Endothelial cell (in vitro differentiated cells): ENCODE data around the gene CASP9. TPM values are rescaled to one million over a fixed set of nuclear protein-coding genes. Genes with fewer than 3 reads are reported as not detected.

Experiments
- DNase-seq: peaks from one replicate; pipeline ENCODE4 v3.0.0; 2021; ENCODE audit warnings: low spot score
- H3K27ac Mint-ChIP-seq: one replicate; pipeline ENCODE4 v1.8.0; 2021; ENCODE audit warnings: mixed read lengths, inconsistent platforms; ENCODE audit not compliant: unreplicated experiment
- H3K27me3 Mint-ChIP-seq: one replicate; pipeline ENCODE4 v1.8.0; 2021; ENCODE audit warnings: mild to moderate bottlenecking, moderate library complexity, mixed read lengths, inconsistent platforms; ENCODE audit not compliant: unreplicated experiment
- H3K36me3 Mint-ChIP-seq: one replicate; pipeline ENCODE4 v1.8.0; 2021; ENCODE audit warnings: mild to moderate bottlenecking, low read depth, mixed read lengths, inconsistent platforms; ENCODE audit not compliant: unreplicated experiment
- H3K4me1 Mint-ChIP-seq: one replicate; pipeline ENCODE4 v1.8.0; 2021; ENCODE audit warnings: mild to moderate bottlenecking, mixed read lengths, inconsistent platforms; ENCODE audit not compliant: unreplicated experiment
- H3K4me3 Mint-ChIP-seq: one replicate; pipeline ENCODE4 v1.8.0; 2021; ENCODE audit warnings: mild to moderate bottlenecking, mixed read lengths, inconsistent platforms; ENCODE audit not compliant: unreplicated experiment
- H3K9me3 Mint-ChIP-seq: one replicate; pipeline ENCODE4 v1.8.0; 2021; ENCODE audit warnings: mixed read lengths, inconsistent platforms; ENCODE audit not compliant: unreplicated experiment
- total RNA-seq: library from RNA; stranded (reverse); fragmentation: NEBNext Ultra II Directional; extraction: Animal tissue kit (Norgen Biotek cat#: 25700); gene quantifications from one replicate; pipeline ENCODE4 v1.2.1, GENCODE V29; 2021; ENCODE audit not compliant: unreplicated experiment
- TF ChIP-seq, protein P1 (sequence below): fragments of 200-600 bp; sonication (generic); IDR thresholded peaks from one replicate; pipeline ENCODE4 v1.5.0; 2021; ENCODE audit warnings: antibody characterized with exemption; ENCODE audit not compliant: unreplicated experiment

Gene CASP9
- total RNA-seq, 1 donor from 2014 or later: 12.0 TPM

DNA sequence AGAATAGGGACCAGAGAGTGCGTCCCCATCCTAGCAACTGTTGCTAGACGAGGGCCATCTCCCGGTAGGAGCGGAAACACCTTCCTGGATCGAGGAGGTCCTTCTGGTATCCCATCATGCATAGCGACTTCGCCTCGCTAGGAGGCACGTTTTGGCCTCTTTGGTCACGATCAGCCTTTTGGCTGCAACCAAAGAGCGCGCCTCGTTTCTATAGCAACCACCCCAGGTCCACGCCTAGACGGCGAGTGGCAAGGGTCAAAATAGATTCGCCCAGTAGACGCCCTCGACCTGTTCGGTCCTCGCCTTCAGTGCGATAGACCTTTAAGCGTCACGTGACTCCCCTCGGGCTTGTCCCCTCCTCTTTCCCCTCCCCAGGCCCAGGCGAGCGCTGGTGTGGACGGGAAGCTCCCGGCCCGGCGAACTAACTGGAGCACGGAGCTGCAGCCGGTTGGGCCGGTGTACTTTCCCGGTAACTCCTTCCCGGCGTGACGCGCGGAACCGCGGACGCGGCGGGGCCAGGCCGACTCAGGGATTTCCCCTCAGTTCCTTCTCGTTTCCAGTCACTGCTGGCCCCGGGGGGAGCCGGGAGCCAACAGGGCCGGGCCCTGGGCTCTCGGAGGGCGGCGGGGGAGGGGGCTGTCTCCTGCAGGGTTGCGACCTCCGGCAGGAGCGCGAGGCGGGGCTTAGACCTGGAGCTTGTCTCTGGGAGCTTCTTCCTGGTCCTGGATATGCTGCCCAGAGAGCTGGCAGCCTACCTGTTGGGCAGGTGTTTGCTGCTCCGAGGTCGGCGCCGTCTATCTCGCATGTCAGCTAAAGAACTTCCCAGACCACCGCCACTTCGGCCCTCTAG lies 2.7 kb upstream of the CASP9 start, which contains the start of gene DNAJC16:
TSS of gene DNAJC16 (plus strand) at position 359 of the 850 bp plus-strand sequence. CDS start 2,258 bp downstream, outside the sequence.
- TF ChIP-seq, protein P1, sequence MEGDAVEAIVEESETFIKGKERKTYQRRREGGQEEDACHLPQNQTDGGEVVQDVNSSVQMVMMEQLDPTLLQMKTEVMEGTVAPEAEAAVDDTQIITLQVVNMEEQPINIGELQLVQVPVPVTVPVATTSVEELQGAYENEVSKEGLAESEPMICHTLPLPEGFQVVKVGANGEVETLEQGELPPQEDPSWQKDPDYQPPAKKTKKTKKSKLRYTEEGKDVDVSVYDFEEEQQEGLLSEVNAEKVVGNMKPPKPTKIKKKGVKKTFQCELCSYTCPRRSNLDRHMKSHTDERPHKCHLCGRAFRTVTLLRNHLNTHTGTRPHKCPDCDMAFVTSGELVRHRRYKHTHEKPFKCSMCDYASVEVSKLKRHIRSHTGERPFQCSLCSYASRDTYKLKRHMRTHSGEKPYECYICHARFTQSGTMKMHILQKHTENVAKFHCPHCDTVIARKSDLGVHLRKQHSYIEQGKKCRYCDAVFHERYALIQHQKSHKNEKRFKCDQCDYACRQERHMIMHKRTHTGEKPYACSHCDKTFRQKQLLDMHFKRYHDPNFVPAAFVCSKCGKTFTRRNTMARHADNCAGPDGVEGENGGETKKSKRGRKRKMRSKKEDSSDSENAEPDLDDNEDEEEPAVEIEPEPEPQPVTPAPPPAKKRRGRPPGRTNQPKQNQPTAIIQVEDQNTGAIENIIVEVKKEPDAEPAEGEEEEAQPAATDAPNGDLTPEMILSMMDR: no peak
- peaks cover 26% of the 10 kb centered on the region for H3K4me1 Mint-ChIP-seq
- peak; percentile 96 for DNase-seq

DNA sequence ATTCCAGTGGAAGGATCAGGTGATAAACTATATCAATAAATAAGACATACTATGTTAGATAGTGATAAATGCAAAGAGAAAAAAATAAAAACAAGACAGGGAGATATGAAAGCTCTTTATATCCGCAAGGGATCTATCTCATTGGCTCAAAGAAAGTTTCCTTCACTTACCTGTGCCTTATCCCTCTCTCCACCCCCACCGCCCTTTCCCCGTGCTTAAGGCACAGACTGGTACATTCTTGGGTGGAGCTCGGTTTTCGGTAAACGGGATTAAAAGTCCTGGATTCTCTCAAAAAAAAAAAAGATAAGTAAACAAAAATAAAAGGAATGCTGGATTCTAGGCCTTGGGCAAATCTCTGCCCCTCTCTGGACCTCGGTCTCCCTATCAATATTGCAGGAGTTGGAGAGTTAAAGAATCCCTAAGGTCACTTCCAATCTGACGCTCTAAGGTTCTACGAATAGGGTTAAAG lies 2.0 kb upstream of the CASP9 start:
- Mint-ChIP-seq H3K9me3 (no peaks in the 10 kb centered on the region), H3K27me3 (peaks cover 16% of the 10 kb centered on the region), H3K4me3 (peak overlapping the region; percentile 93), H3K27ac (peak overlapping the region; percentile 95), H3K4me1 (peaks cover 26% of the 10 kb centered on the region), H3K36me3 (no peaks in the 10 kb centered on the region)
- DNase-seq: no peak
- TF ChIP-seq, protein P1: no peak

More for the DNA sequence above, 2.7 kb upstream of the CASP9 start, which contains the start of gene DNAJC16:
- Mint-ChIP-seq H3K36me3 (no peaks in the 10 kb centered on the region), H3K27ac (peak within 1 kb of the TSS; percentile 95), H3K9me3 (no peaks in the 10 kb centered on the region), H3K4me3 (peak within 1 kb of the TSS; percentile 93), H3K27me3 (peaks cover 16% of the 10 kb centered on the region)

GRCh38 chr1:15525050-15526020 lies 1.3 kb upstream of the CASP9 start:
- H3K27me3 Mint-ChIP-seq: peaks cover 16% of the 10 kb centered on the region
- peak overlapping the region; percentile 93 for H3K4me3 Mint-ChIP-seq
- H3K9me3 Mint-ChIP-seq: no peaks in the 10 kb centered on the region
- peaks cover 26% of the 10 kb centered on the region for H3K4me1 Mint-ChIP-seq
- TF ChIP-seq, protein P1: no peak
- no peak for DNase-seq
- no peaks in the 10 kb centered on the region for H3K36me3 Mint-ChIP-seq
- H3K27ac Mint-ChIP-seq: peak overlapping the region; percentile 95

DNA sequence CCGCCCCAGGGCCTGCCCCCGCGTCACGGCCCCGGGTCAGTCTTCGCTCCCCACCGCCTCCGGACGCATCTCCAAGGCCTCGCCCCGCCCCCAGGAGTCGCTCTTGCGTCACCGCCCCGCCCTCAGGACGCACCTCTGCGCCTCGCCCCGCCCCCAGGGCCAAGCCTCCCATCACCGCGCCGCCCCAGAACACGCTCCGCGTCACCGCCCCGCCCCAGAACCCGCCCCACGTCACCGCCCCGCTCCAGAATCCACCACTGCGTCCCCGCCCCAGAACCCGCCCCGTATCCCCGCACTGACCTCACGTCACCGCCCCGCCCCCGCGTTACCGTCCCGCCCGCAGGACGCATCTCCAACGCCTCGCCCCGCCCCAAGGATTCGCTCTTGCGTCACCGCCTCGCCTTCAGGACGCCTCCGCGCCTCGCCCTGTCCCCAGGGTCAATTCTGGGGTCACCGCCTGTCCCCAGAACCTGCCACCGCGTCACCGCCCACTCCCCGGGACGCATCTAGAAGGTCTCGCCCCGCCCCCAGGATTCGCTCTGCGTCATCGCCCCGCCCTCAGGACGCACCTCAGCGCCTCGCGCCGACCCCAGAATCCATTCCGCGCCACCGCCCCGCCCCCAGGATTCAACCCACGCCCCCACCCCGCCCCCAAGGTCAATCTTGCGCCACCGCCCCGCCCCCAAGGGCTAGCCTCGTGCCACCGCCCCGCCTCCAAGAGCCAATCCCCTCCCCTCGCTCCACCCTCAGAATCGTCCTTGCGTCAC lies 451 bp upstream of the CASP9 start:
- H3K9me3 Mint-ChIP-seq: no peaks in the 10 kb centered on the region
- H3K27ac Mint-ChIP-seq: peak overlapping the region; percentile 94
- TF ChIP-seq, protein P1: no peak
- H3K36me3 Mint-ChIP-seq: peaks cover 1% of the 10 kb centered on the region
- peaks cover 16% of the 10 kb centered on the region for H3K27me3 Mint-ChIP-seq
- peak overlapping the region; percentile 93 for H3K4me3 Mint-ChIP-seq
- peak; percentile 100 for DNase-seq
- peaks cover 26% of the 10 kb centered on the region for H3K4me1 Mint-ChIP-seq
